Keratinocyte (primary cell): ENCODE results near the gene WDFY1. TPM values are rescaled to one million over a fixed set of nuclear protein-coding genes. Genes with fewer than 3 reads are reported as not detected.

Experiments used
- DNase-seq: peaks from one replicate; pipeline ENCODE4 v3.0.0-alpha.2; 2011; ENCODE audit warnings: low read depth, missing footprints, low spot score
- FAIRE-seq: peaks from 2 replicates; lab custom pipeline; 2011; peaks lifted over from hg19 to GRCh38; lab: Jason Lieb, UNC
- H2AFZ ChIP-seq: 2 replicates; pipeline ENCODE4 v1.6.0; 2012; ENCODE audit warnings: low read length, control low read depth, inconsistent platforms; ENCODE audit not compliant: control insufficient read depth
- H3K27ac ChIP-seq: 2 replicates; pipeline ENCODE4 v1.5.1; 2011; ENCODE audit warnings: low read length; ENCODE audit not compliant: control insufficient read depth, insufficient read depth
- H3K27me3 ChIP-seq: 3 replicates; pipeline ENCODE4 v1.6.0; 2011; ENCODE audit warnings: low read length; ENCODE audit not compliant: control insufficient read depth, insufficient read depth; ENCODE audit errors: extremely low read depth
- H3K36me3 ChIP-seq, 2 experiments: 2 replicates in 1 of 2; 3 replicates in 1 of 2; pipeline ENCODE4 v1.5.1; 2011; ENCODE audit warnings: low read length in 2 of 2, mild to moderate bottlenecking in 1 of 2; ENCODE audit not compliant: control insufficient read depth in 2 of 2, insufficient read depth in 2 of 2; ENCODE audit errors: extremely low read depth in 1 of 2
- H3K4me1 ChIP-seq: 3 replicates; pipeline ENCODE4 v1.5.1; 2011; ENCODE audit warnings: low read length; ENCODE audit not compliant: control insufficient read depth, insufficient read depth; ENCODE audit errors: extremely low read depth
- H3K4me2 ChIP-seq: 3 replicates; pipeline ENCODE4 v1.6.0; 2011; ENCODE audit warnings: low read depth, low read length; ENCODE audit not compliant: control insufficient read depth, insufficient read depth; ENCODE audit errors: extremely low read depth
- H3K4me3 ChIP-seq, 3 experiments: fragments of 200-600 bp in 1 of 3; sonication (generic) in 1 of 3; 2 replicates in 2 of 3; 3 replicates in 1 of 3; pipeline ENCODE4 v1.5.1; 2011 to 2016; ENCODE audit warnings: low read length in 3 of 3, mild to moderate bottlenecking in 3 of 3, control low read depth in 2 of 3, inconsistent platforms in 1 of 3, low read depth in 1 of 3, mixed read lengths in 1 of 3, mixed run types in 1 of 3, moderate library complexity in 1 of 3; ENCODE audit not compliant: control insufficient read depth in 2 of 3, insufficient read depth in 2 of 3; ENCODE audit errors: extremely low read depth in 1 of 3
- H3K79me2 ChIP-seq: 2 replicates; pipeline ENCODE4 v1.6.0; 2012; ENCODE audit warnings: low read length; ENCODE audit not compliant: control insufficient read depth, insufficient read depth
- H3K9ac ChIP-seq: 3 replicates; pipeline ENCODE4 v1.6.0; 2011; ENCODE audit warnings: low read length; ENCODE audit not compliant: control insufficient read depth, insufficient read depth; ENCODE audit errors: extremely low read depth
- H3K9me1 ChIP-seq: 3 replicates; pipeline ENCODE4 v1.6.0; 2011; ENCODE audit warnings: low read length; ENCODE audit not compliant: control insufficient read depth, insufficient read depth; ENCODE audit errors: extremely low read depth
- H3K9me3 ChIP-seq: 2 replicates; pipeline ENCODE4 v1.5.1; 2012; ENCODE audit warnings: low read depth, low read length; ENCODE audit not compliant: control insufficient read depth
- H4K20me1 ChIP-seq: 3 replicates; pipeline ENCODE4 v1.6.0; 2011; ENCODE audit warnings: low read length; ENCODE audit not compliant: control insufficient read depth, insufficient read depth; ENCODE audit errors: extremely low read depth
- EZH2 ChIP-seq: IDR thresholded peaks from one replicate; pipeline ENCODE4 v1.6.1; 2012; ENCODE audit warnings: inconsistent platforms, mild to moderate bottlenecking, low read length, moderate library complexity
- dilution Hi-C: fragments of 300-500 bp; cut with MboI; formaldehyde crosslinking; loops from one replicate; pipeline ENCODE4 v1.7.0; 2020; ENCODE audit warnings: low sequenced_read_pairs; ENCODE audit not compliant: extremely low pct_ligation_motif_present
- polyA plus RNA-seq, 5 experiments: library from polyadenylated mRNA; depleted of rRNA in 3 of 5; stranded (reverse) in 3 of 5; stranded (forward) in 1 of 5; unstranded in 1 of 5; fragments of >200 nt; gene quantifications; 1 replicate in 1 of 5; 2 replicates in 3 of 5; 3 replicates in 1 of 5; pipeline versions ENCODE4 v1.2.1 to v1.2.3, GENCODE V29; 2011 to 2012; ENCODE audit warnings: missing spikeins in 2 of 5, low read depth in 1 of 5, low replicate concordance in 1 of 5
- TF ChIP-seq, protein P1 (sequence below), 3 experiments: IDR thresholded peaks in 1 of 3; conservative IDR thresholded peaks in 1 of 3; optimal IDR thresholded peaks in 1 of 3; 2 replicates in 2 of 3; 3 replicates in 1 of 3; pipeline versions ENCODE3 to v1.5.1; 2011; ENCODE audit warnings: low read length in 3 of 3, mild to moderate bottlenecking in 3 of 3, moderate library complexity in 2 of 3, control low read depth in 1 of 3, inconsistent platforms in 1 of 3; ENCODE audit not compliant: insufficient read depth in 2 of 3; ENCODE audit errors: extremely low read depth in 1 of 3

The WDFY1 gene
- polyA plus RNA-seq, 1 donor (not counting 4 experiments of a cell fraction or from before 2014, with no cell fraction given), result 54.9 TPM

DNA sequence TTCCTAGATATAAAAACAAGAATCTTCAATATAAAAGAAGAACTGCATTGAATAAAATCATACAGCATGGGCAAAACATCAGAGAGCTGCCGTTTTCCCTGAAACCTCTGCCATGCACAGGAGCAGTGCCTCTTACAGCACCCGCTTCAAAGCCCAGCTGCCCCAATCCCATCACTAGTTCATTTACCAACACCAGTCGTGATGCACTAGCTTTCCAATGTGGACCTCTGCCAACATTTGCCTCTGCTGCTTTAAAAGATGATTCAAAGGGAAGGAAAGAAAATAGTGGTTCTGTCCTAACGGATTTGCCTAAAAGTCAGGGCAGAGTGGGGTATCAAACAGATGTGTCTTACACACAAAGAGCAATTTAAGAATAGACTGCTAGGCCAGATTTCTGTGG is 64.3 kb downstream of the WDFY1 start:
- Histone ChIP-seq H3K36me3 (peaks cover 5 to 21% of the 10 kb centered on the region in 2 experiments), H3K9ac (no peak overlapping the region), H3K4me1 (no peaks in the 10 kb centered on the region), H3K4me2 (no peak overlapping the region), H3K27ac (no peak overlapping the region), H3K4me3 (no peak overlapping the region), H3K9me3 (no peaks in the 10 kb centered on the region), H3K27me3 (no peaks in the 10 kb centered on the region), H4K20me1 (no peaks in the 10 kb centered on the region), H3K79me2 (no peaks in the 10 kb centered on the region), H2AFZ (no peak overlapping the region), H3K9me1 (no peaks in the 10 kb centered on the region)
- FAIRE-seq (no peak), DNase-seq (no peak)
- TF ChIP-seq, protein P1, sequence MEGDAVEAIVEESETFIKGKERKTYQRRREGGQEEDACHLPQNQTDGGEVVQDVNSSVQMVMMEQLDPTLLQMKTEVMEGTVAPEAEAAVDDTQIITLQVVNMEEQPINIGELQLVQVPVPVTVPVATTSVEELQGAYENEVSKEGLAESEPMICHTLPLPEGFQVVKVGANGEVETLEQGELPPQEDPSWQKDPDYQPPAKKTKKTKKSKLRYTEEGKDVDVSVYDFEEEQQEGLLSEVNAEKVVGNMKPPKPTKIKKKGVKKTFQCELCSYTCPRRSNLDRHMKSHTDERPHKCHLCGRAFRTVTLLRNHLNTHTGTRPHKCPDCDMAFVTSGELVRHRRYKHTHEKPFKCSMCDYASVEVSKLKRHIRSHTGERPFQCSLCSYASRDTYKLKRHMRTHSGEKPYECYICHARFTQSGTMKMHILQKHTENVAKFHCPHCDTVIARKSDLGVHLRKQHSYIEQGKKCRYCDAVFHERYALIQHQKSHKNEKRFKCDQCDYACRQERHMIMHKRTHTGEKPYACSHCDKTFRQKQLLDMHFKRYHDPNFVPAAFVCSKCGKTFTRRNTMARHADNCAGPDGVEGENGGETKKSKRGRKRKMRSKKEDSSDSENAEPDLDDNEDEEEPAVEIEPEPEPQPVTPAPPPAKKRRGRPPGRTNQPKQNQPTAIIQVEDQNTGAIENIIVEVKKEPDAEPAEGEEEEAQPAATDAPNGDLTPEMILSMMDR (optimal IDR thresholded peaks at IDR 0.05 in 1 of 3, IDR thresholded peaks at IDR 0.05 in 1 of 3, conservative IDR thresholded peaks at IDR 0.05 in 1 of 3; ENCODE audit: extremely low read depth in 1 of 3, insufficient read depth in 2 of 3, low read length in 3 of 3), result no peak
- TF ChIP-seq EZH2, result no peak
- dilution Hi-C loops, result no loop called here

DNA sequence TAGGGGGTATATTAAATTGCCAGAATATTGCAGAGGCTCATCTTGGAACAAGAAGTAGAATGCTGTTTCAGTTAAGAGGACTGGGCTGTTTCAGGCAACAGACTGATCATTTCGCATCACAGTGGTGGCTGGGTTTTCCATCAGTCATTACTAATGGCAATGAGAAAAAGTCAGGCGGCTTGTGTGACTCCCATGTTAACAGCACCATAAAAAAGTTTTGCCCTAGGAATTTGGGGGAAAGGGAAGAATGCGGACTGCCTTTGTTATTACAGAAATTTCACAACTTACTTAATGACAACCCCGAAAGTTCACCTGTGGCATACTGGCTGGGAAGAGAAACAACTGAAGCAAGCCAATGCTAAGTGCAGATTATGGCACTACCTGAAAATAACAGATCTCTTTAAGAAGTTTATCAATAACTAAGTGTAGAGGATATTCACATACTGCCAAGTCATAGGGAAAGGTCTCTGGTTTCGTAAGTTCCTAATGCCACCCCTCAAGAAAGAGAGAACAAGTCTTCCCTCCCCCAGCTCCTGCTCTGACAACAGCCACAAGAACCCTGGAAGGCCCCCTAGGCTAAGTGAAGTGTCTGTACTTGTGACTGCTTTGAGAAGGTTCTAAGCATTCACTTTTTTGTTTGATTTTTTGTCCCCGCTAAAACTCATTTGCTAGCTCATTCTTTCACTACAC is 67.3 kb downstream of the WDFY1 start:
- DNase-seq (no peak), FAIRE-seq (no peak)
- no peak overlapping the region for H3K4me2 ChIP-seq
- H3K4me1 ChIP-seq, result no peaks in the 10 kb centered on the region
- no peak overlapping the region for H3K27ac ChIP-seq
- H4K20me1 ChIP-seq, result no peaks in the 10 kb centered on the region
- peaks cover 5 to 18% of the 10 kb centered on the region in 2 experiments for H3K36me3 ChIP-seq
- H2AFZ ChIP-seq, result no peak overlapping the region
- no peak overlapping the region for H3K9ac ChIP-seq
- H3K27me3 ChIP-seq, result no peaks in the 10 kb centered on the region
- H3K79me2 ChIP-seq, result no peaks in the 10 kb centered on the region
- TF ChIP-seq, protein P1 (optimal IDR thresholded peaks at IDR 0.05 in 1 of 3, IDR thresholded peaks at IDR 0.05 in 1 of 3, conservative IDR thresholded peaks at IDR 0.05 in 1 of 3; ENCODE audit: extremely low read depth in 1 of 3, insufficient read depth in 2 of 3, low read length in 3 of 3), result no peak
- no peak for TF ChIP-seq EZH2
- H3K9me3 ChIP-seq, result no peaks in the 10 kb centered on the region
- H3K4me3 ChIP-seq, result no peak overlapping the region
- no peaks in the 10 kb centered on the region for H3K9me1 ChIP-seq
- dilution Hi-C loops, result no loop called here
